A549 (cell line): ENCODE data around the gene MTMR6.

ENCODE experiments used
- CHD2 ChIP-seq: fragments of 150-350 bp; IDR thresholded peaks from 2 replicates; pipeline ENCODE4 v1.6.1; 2014; ENCODE audit warnings: low read length; ENCODE audit not compliant: partially characterized antibody
- EP300 ChIP-seq, 2 experiments: fragments of >200 bp; sonication (Bioruptor Twin); formaldehyde crosslinking; IDR thresholded peaks; 2 replicates in 1 of 2; 3 replicates in 1 of 2; pipeline ENCODE4 v1.6.1; 2016 to 2017
- ESRRA ChIP-seq: fragments of 150-350 bp; IDR thresholded peaks from 2 replicates; pipeline ENCODE4 v1.6.1; 2014; ENCODE audit warnings: mild to moderate bottlenecking, low read length, borderline replicate concordance
- JUNB ChIP-seq: fragments of >200 bp; sonication (Bioruptor Twin); formaldehyde crosslinking; IDR thresholded peaks from 2 replicates; pipeline ENCODE4 v1.6.1; 2016
- MYC ChIP-seq: IDR thresholded peaks from 2 replicates; pipeline ENCODE4 v1.6.1; 2012; ENCODE audit warnings: mild to moderate bottlenecking, inconsistent platforms, low read length, improper control_type of control experiment, borderline replicate concordance
- PHF8 ChIP-seq: fragments of 200-600 bp; sonication (generic); IDR thresholded peaks from 2 replicates; pipeline ENCODE4 v1.6.1; 2016; ENCODE audit warnings: low read depth, mild to moderate bottlenecking, antibody characterized with exemption, moderate library complexity, borderline replicate concordance
- POLR2A ChIP-seq: IDR thresholded peaks from 2 replicates; pipeline ENCODE4 v1.6.1; 2012; ENCODE audit warnings: mild to moderate bottlenecking, low read length
- RAD21 ChIP-seq, 2 experiments: fragments of >200 bp in 1 of 2; sonication (Bioruptor Twin) in 1 of 2; formaldehyde crosslinking in 1 of 2; IDR thresholded peaks in 1 of 2; conservative IDR thresholded peaks in 1 of 2; 2 replicates in 1 of 2; 3 replicates in 1 of 2; pipeline ENCODE4 v1.6.1; 2012 to 2018; ENCODE audit warnings: inconsistent platforms in 1 of 2
- RNF2 ChIP-seq: fragments of 200-600 bp; sonication (generic); IDR thresholded peaks from 2 replicates; pipeline ENCODE4 v1.6.1; 2016; ENCODE audit warnings: low read depth, mild to moderate bottlenecking, antibody characterized with exemption, moderate library complexity, borderline replicate concordance
- ZSCAN20 ChIP-seq: fragments of 250-450 bp; sonication (Bioruptor Pico); IDR thresholded peaks from 2 replicates; pipeline ENCODE4 v1.8.0; 2022; ENCODE audit warnings: mild to moderate bottlenecking, moderate library complexity
- TF ChIP-seq, protein P1 (sequence below): fragments of >200 bp; sonication (Bioruptor Twin); formaldehyde crosslinking; IDR thresholded peaks from 3 replicates; pipeline ENCODE4 v1.5.1; 2016
- TF ChIP-seq, protein P2 (sequence below): fragments of 250-450 bp; sonication (Bioruptor Pico); IDR thresholded peaks from 2 replicates; pipeline ENCODE4 v1.5.0; 2021; ENCODE audit warnings: mild to moderate bottlenecking, moderate library complexity, borderline replicate concordance
- TF ChIP-seq, protein P3 (sequence below): fragments of 200-600 bp; sonication (generic); IDR thresholded peaks from 2 replicates; pipeline ENCODE4 v1.6.1; 2016; ENCODE audit warnings: antibody characterized with exemption, mild to moderate bottlenecking, moderate library complexity

DNA sequence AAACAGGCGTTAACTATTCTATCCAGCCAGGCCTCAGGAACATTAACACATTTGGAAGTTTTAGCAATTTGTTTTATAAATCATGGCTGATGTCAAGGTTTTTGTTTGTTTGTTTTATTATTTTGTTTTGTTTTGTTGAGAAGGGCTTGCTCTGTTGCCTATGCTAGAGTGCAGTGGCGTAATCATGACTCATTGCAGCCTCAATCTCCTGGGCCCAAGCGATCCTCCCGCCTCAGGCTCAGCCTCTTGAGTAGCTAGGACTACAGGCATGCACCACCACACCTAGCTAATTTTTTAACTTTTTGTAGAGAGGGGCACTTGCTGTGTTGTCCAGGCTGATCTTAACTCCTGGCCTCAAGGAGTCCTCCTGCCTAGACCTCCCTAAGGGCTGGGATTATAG lies 42.4 kb upstream of the MTMR6 start:
- TF ChIP-seq, protein P1, sequence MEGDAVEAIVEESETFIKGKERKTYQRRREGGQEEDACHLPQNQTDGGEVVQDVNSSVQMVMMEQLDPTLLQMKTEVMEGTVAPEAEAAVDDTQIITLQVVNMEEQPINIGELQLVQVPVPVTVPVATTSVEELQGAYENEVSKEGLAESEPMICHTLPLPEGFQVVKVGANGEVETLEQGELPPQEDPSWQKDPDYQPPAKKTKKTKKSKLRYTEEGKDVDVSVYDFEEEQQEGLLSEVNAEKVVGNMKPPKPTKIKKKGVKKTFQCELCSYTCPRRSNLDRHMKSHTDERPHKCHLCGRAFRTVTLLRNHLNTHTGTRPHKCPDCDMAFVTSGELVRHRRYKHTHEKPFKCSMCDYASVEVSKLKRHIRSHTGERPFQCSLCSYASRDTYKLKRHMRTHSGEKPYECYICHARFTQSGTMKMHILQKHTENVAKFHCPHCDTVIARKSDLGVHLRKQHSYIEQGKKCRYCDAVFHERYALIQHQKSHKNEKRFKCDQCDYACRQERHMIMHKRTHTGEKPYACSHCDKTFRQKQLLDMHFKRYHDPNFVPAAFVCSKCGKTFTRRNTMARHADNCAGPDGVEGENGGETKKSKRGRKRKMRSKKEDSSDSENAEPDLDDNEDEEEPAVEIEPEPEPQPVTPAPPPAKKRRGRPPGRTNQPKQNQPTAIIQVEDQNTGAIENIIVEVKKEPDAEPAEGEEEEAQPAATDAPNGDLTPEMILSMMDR = no peak
- TF ChIP-seq PHF8 (no peak), EP300 (IDR thresholded peaks at IDR 0.05) (no peak), ESRRA (no peak), RNF2 (no peak), CHD2 (no peak), POLR2A (no peak), MYC (no peak), ZSCAN20 (CRISPR knock-in tag) (no peak), JUNB (no peak), RAD21 (conservative IDR thresholded peaks at IDR 0.05 in 1 of 2, IDR thresholded peaks at IDR 0.05 in 1 of 2) (no peak)
- TF ChIP-seq, protein P2, sequence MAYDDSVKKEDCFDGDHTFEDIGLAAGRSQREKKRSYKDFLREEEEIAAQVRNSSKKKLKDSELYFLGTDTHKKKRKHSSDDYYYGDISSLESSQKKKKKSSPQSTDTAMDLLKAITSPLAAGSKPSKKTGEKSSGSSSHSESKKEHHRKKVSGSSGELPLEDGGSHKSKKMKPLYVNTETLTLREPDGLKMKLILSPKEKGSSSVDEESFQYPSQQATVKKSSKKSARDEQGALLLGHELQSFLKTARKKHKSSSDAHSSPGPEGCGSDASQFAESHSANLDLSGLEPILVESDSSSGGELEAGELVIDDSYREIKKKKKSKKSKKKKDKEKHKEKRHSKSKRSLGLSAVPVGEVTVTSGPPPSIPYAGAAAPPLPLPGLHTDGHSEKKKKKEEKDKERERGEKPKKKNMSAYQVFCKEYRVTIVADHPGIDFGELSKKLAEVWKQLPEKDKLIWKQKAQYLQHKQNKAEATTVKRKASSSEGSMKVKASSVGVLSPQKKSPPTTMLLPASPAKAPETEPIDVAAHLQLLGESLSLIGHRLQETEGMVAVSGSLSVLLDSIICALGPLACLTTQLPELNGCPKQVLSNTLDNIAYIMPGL (CRISPR knock-in tag) = no peak
- TF ChIP-seq, protein P3, sequence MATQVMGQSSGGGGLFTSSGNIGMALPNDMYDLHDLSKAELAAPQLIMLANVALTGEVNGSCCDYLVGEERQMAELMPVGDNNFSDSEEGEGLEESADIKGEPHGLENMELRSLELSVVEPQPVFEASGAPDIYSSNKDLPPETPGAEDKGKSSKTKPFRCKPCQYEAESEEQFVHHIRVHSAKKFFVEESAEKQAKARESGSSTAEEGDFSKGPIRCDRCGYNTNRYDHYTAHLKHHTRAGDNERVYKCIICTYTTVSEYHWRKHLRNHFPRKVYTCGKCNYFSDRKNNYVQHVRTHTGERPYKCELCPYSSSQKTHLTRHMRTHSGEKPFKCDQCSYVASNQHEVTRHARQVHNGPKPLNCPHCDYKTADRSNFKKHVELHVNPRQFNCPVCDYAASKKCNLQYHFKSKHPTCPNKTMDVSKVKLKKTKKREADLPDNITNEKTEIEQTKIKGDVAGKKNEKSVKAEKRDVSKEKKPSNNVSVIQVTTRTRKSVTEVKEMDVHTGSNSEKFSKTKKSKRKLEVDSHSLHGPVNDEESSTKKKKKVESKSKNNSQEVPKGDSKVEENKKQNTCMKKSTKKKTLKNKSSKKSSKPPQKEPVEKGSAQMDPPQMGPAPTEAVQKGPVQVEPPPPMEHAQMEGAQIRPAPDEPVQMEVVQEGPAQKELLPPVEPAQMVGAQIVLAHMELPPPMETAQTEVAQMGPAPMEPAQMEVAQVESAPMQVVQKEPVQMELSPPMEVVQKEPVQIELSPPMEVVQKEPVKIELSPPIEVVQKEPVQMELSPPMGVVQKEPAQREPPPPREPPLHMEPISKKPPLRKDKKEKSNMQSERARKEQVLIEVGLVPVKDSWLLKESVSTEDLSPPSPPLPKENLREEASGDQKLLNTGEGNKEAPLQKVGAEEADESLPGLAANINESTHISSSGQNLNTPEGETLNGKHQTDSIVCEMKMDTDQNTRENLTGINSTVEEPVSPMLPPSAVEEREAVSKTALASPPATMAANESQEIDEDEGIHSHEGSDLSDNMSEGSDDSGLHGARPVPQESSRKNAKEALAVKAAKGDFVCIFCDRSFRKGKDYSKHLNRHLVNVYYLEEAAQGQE = no peak
